Liver (tissue), 3 donors: ENCODE results near the gene MAST2.

Experiments
- CTCF ChIP-seq: fragments of 150-350 bp; IDR thresholded peaks from 2 replicates; pipeline ENCODE4 v1.5.1; 2017; ENCODE audit warnings: improper control_type of control experiment, low read depth, low read length; ENCODE audit not compliant: missing input control
- EGR1 ChIP-seq, 2 donors: IDR thresholded peaks; 2 replicates each; pipeline ENCODE4 v1.6.1; 2016 to 2018; ENCODE audit warnings: antibody characterized with exemption in 2 of 2, low read depth in 2 of 2
- FOXA1 ChIP-seq: IDR thresholded peaks from 2 replicates; pipeline ENCODE4 v1.6.1; 2016; ENCODE audit warnings: antibody characterized with exemption
- HNF4A ChIP-seq, 2 donors: conservative IDR thresholded peaks; 2 replicates each; pipeline ENCODE4 v1.6.1; 2016; ENCODE audit warnings: antibody characterized with exemption in 2 of 2, mild to moderate bottlenecking in 2 of 2
- JUND ChIP-seq, 2 donors: IDR thresholded peaks; 2 replicates each; pipeline ENCODE4 v1.6.1; 2016; ENCODE audit warnings: antibody characterized with exemption in 2 of 2
- MAX ChIP-seq: IDR thresholded peaks from 2 replicates; pipeline ENCODE4 v1.6.1; 2016; ENCODE audit warnings: antibody characterized with exemption
- RAD21 ChIP-seq, 2 donors: IDR thresholded peaks; 2 replicates each; pipeline ENCODE4 v1.6.1; 2016; ENCODE audit warnings: antibody characterized with exemption in 2 of 2, mild to moderate bottlenecking in 2 of 2
- REST ChIP-seq: IDR thresholded peaks from 2 replicates; pipeline ENCODE4 v1.6.1; 2016; ENCODE audit warnings: antibody characterized with exemption, mild to moderate bottlenecking
- RXRA ChIP-seq, 2 donors: IDR thresholded peaks; 2 replicates each; pipeline ENCODE4 v1.6.1; 2017 to 2018; ENCODE audit warnings: antibody characterized with exemption in 2 of 2, mild to moderate bottlenecking in 1 of 2
- SP1 ChIP-seq: IDR thresholded peaks from 2 replicates; pipeline ENCODE4 v1.6.1; 2018; ENCODE audit warnings: antibody characterized with exemption, mild to moderate bottlenecking
- TAF1 ChIP-seq: conservative IDR thresholded peaks from 2 replicates; pipeline ENCODE4 v1.6.1; 2016; ENCODE audit warnings: antibody characterized with exemption, mild to moderate bottlenecking
- donor health status: healthy.
- donor health status: healthy.

- no peak for TF ChIP-seq CTCF
- TF ChIP-seq MAX, result no peak
- no peak for TF ChIP-seq SP1
- no peak for TF ChIP-seq TAF1
- TF ChIP-seq JUND (IDR thresholded peaks at IDR 0.05), result no peak
- no peak for TF ChIP-seq FOXA1
- TF ChIP-seq REST, result no peak
- no peak for TF ChIP-seq RXRA (IDR thresholded peaks at IDR 0.05)
- TF ChIP-seq RAD21 (IDR thresholded peaks at IDR 0.05), result no peak
- no peak for TF ChIP-seq HNF4A (conservative IDR thresholded peaks at IDR 0.05)
- no peak for TF ChIP-seq EGR1 (IDR thresholded peaks at IDR 0.05; ENCODE audit: low read depth in 2 of 2)
These were observed 165.7 kb downstream of the MAST2 start for GRCh38 chr1:45968941-45969666.
